ENCODE results near the gene TEX22. TPM values are rescaled to one million over a fixed set of nuclear protein-coding genes. Genes with fewer than 3 reads are reported as not detected.
A peak's percentile ranks its signal among the peaks of the same experiment; 100 is the strongest.

Gene TEX22
- total and polyA plus RNA-seq, 2 donors from 2014 or later = 1.5 to 3.3 TPM

DNA sequence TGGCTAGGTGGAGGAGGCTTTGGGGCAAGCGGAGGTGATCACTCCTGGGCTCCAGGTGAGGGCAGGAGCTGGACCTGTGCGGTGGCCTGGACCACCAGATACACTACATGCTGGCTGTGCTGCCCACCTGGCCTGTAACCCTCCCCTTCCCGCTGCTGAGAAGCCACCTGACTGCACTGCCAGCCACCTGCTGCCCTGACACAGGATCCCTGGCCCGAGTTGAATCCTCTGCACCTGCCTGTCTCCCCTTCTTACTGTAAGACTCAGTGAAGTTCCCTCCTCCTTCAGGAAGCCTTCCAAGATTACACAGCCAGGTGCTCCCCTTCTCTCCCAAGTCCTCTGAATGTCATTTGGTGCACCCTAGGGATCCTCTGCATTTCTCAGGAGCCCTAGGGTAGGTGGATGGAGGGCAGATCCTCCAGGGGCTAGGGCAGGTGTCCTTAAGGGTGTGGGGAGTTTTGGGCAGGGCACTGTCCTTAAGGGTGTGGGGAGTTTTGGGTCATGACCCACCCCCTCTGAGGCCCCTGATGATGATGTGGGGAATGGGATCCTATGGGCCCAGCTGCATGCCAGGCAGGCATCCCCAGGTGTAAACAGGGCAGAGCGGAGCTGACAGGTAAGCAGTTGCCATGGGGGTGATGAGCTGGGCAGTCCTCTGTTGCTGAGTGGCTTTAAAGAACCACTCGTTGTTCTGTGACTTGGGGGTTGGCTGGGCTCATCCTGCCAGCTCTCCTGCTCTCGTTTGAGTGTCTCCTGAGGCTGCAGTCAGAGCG is 14.6 kb downstream of the TEX22 start:
- H3K27ac ChIP-seq (ENCODE audit: low read depth in 2 of 2, low read length in 2 of 2) = no peak overlapping the region
- intact Hi-C loops (cut with DNase I) = no loop called here
- no peaks in the 10 kb centered on the region for H3K36me3 ChIP-seq (ENCODE audit: control insufficient read depth in 2 of 3, insufficient read depth in 3 of 3, low read length in 3 of 3)
- no peak overlapping the region for H3K4me3 ChIP-seq (ENCODE audit: low read length in 3 of 3)
- FAIRE-seq = no peak
- peak in 1 of 5 donors; percentile 54 for DNase-seq
- H3K4me1 ChIP-seq (ENCODE audit: control insufficient read depth in 2 of 3, insufficient read depth in 2 of 3, low read depth in 1 of 3, low read length in 3 of 3) = peaks cover 0 to 2% (median 0%) of the 10 kb centered on the region in 3 donors
- H3K9ac ChIP-seq (ENCODE audit: low read length in 3 of 3) = no peak overlapping the region
- H3K9me3 ChIP-seq (ENCODE audit: control insufficient read depth in 2 of 3, insufficient read depth in 1 of 3, low read length in 3 of 3) = no peaks in the 10 kb centered on the region
- H3K27me3 ChIP-seq (ENCODE audit: control insufficient read depth, insufficient read depth, low read length) = no peaks in the 10 kb centered on the region
- TF ChIP-seq CTCF (IDR thresholded peaks at IDR 0.05; ENCODE audit: borderline replicate concordance, extremely low read depth, insufficient read depth) = no peak

- no peak overlapping the region for H3K9ac ChIP-seq (ENCODE audit: low read length in 3 of 3)
- H3K27ac ChIP-seq (ENCODE audit: low read depth in 2 of 2, low read length in 2 of 2) = no peak overlapping the region
- DNase-seq = no peak
- no peaks in the 10 kb centered on the region for H3K27me3 ChIP-seq (ENCODE audit: control insufficient read depth, insufficient read depth, low read length)
- TF ChIP-seq CTCF (IDR thresholded peaks at IDR 0.05; ENCODE audit: borderline replicate concordance, extremely low read depth, insufficient read depth) = no peak
- no peaks in the 10 kb centered on the region for H3K9me3 ChIP-seq (ENCODE audit: control insufficient read depth in 2 of 3, insufficient read depth in 1 of 3, low read length in 3 of 3)
- FAIRE-seq = no peak
- intact Hi-C loops (cut with DNase I) = no loop called here
- H3K36me3 ChIP-seq (ENCODE audit: control insufficient read depth in 2 of 3, insufficient read depth in 3 of 3, low read length in 3 of 3) = no peaks in the 10 kb centered on the region
- H3K4me1 ChIP-seq (ENCODE audit: control insufficient read depth in 2 of 3, insufficient read depth in 2 of 3, low read depth in 1 of 3, low read length in 3 of 3) = peaks cover 0 to 2% (median 0%) of the 10 kb centered on the region in 3 donors
- H3K4me3 ChIP-seq (ENCODE audit: low read length in 3 of 3) = no peak overlapping the region
These were observed 15.2 kb downstream of the TEX22 start for GRCh38 chr14:105413544-105413886.

DNA sequence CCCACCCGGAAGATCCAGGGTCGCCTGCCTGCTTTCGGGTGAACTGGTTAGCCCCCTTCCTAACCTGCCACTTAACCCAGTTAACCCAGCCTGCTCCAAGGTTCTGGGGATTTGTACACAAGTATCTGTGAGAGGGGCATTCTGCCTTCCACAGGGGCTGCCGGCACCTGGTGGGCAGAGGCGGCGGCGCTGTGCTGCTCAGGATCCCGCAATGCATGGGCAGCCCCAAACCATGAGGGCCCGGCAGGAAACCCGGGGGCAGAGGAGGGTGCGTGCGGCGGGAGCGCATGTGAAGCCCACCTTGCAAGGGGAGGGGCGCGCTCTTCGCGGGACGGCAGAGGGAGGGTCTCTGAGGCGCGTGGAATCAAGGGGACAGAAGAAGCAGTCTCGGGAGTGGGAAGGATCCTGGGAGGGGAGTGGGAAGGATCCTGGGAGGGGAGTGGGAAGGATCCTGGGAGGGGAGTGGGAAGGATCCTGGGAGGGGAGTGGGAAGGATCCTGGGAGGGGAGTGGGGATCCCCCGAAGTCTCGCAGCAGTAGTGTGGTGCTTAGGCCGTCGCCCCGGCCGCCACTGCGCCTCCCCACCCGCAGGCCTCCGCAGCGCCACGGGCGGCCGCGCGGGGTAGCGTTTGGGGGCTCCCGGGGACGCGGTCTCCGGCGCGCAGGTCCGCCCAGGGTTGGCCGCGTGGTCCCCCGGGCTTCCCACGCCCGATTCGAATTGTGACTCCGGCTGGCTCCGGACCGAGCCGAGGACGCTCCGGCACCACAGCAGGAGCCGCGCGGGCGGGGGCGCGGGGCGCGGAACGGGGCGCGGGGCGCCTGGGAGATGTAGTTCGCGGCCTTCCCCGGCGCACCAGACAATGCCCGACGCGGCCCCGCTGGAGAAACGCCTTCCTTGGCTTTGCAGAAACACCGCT is 16.4 kb downstream of the TEX22 start:
- H3K27me3 ChIP-seq (ENCODE audit: control insufficient read depth, insufficient read depth, low read length) = no peaks in the 10 kb centered on the region
- H3K4me3 ChIP-seq (ENCODE audit: low read length in 3 of 3) = peak overlapping the region in 2 of 3 donors; percentile 39 to 58
- DNase-seq = peak; percentile 69 to 91 (median 83)
- H3K36me3 ChIP-seq (ENCODE audit: control insufficient read depth in 2 of 3, insufficient read depth in 3 of 3, low read length in 3 of 3) = no peaks in the 10 kb centered on the region
- peaks cover 0 to 9% (median 0%) of the 10 kb centered on the region in 3 donors for H3K4me1 ChIP-seq (ENCODE audit: control insufficient read depth in 2 of 3, insufficient read depth in 2 of 3, low read depth in 1 of 3, low read length in 3 of 3)
- intact Hi-C loops (cut with DNase I) = no loop called here
- H3K9ac ChIP-seq (ENCODE audit: low read length in 3 of 3) = peak overlapping the region in 1 of 3 donors; percentile 22
- peak; percentile 39 for TF ChIP-seq CTCF (IDR thresholded peaks at IDR 0.05; ENCODE audit: borderline replicate concordance, extremely low read depth, insufficient read depth)
- no peak overlapping the region for H3K27ac ChIP-seq (ENCODE audit: low read depth in 2 of 2, low read length in 2 of 2)
- FAIRE-seq = no peak
- no peaks in the 10 kb centered on the region for H3K9me3 ChIP-seq (ENCODE audit: control insufficient read depth in 2 of 3, insufficient read depth in 1 of 3, low read length in 3 of 3)
